ELR (cell line): ENCODE data around the gene PRRX1.
A peak's percentile ranks its signal among the peaks of the same experiment; 100 is the strongest.

Experiments
- DNase-seq: peaks from one replicate; pipeline ENCODE4 v3.0.0-alpha.2; 2015; ENCODE audit warnings: low read depth

The PRRX1 gene

DNA sequence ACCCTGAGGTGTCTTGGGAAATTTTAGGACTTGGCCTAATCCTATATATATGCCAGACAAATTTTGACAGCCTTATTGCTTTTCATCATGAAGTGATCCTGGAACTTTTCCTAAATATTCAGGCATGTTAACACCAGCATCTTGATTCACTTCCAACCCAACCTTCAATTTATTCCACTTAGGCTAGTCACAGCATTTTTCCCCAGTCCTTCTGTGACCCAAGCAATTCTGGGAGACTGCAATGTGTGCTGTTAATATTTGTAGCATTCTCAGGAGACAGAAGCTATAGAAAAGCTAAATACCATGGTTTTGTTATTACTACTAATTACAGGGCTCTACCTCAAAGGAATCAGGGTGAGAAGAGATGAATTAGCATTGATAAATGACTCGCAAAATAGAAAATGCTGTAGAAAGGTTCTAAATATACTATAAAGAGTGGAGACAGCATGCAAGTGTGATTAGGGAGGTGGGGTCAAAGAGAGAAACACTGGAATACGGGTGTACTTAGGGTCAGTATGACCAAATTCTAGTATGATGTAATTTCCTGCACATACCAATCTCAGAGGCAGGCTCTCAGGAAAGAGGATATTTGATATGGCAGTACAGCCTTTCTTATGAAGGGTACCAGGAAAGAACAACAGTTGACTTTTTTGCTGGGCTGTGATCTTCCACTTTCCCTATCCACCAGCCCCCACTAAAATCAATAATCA, 29.1 kb downstream of the PRRX1 start:
- DNase-seq, result peak; percentile 65

DNA sequence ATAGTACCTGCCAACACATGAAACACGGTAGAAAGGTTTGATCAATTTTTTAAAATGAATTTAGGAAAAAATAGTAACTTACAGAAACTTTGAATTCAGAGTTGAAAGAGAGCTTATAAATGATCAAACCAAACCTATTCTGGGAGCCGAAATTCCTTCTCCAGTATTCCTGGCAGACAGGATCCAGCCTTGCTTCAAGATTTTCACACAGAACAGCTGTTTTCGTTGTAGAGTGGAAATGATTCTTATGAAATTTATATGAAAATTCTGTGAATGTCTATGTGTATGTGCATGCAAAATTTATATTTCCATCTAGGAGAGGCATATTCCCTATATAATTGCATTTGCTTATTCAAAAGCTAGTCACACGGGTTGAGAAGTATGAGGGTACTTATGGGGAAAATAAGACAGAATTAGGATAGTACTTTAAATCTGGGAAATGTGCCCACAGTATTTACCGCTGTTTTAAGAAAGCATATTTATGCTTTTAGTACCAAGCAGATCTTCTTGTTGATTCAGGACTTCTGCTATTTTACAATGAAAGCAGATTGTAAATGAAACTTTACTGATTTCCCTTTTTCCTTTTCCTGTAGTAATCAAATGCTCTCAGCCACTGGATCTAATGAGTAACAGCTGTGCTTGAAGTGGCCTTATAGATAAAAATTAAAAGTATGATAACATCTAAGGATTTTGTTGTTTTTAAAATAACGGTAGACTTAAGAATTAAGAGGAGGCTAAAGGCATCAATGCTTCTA, 30.4 kb downstream of the PRRX1 start:
- no peak for DNase-seq

DNA sequence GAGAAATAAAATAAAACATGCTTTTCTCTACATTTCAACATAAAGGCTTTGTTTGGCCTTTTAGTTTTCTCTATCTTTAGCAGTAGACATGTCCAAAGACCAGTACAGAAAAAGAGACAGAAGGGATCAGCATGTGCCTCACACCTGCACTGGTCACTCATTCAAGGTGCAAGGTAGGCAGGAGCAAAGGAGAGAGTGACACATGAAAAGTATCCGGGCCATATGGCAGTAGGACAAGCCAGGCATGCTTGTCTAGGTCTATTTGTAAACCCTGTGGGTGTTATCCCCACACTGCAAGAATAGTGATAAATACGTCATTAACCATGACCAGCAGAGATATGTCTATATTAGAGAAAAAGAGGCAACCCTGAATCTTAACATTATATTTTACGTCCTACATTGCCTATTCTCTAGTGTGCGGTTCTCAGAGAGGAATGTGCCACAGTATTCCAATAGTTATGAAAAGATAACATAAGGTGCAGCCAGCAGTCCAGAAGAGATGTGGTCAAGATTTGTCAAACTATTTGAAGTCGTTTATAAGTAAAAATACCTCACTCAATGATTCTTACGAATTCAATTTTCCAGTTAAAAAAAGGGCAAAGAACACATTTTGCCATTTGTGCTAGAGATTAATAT, 32.1 kb downstream of the PRRX1 start:
- no peak for DNase-seq

DNA sequence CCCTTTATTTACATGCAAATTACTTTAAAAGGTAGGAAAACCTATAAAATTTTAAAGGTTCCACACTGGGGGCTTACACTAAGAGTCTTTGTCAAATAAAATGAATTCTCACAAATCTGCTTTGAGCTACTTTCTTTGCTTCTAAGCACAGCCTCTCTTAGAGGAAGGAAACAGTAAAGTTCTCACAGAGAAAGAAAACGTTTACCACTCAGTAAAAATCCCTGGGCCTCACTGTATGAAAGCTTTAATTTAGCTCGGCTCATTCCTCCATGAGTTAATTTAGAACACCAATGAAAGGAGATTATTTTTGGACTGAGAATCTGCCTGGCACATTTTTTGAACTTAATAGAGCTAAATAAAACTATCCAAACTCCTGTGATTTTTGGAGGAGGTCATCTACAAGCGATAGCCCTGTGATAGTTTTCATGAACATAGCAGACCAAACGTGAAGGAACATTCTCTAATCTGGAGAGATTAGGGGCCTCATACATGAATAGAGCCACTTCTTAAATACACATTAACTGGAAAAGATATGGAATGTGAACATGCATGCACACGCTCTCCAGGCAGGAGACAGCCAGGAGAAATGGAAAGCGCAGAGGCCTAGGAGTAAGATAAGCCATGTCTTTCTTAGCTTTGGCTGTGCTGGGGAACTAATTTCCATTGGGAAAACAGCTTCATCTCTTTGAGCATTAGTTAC, 32.8 kb downstream of the PRRX1 start:
- DNase-seq, result no peak

DNA sequence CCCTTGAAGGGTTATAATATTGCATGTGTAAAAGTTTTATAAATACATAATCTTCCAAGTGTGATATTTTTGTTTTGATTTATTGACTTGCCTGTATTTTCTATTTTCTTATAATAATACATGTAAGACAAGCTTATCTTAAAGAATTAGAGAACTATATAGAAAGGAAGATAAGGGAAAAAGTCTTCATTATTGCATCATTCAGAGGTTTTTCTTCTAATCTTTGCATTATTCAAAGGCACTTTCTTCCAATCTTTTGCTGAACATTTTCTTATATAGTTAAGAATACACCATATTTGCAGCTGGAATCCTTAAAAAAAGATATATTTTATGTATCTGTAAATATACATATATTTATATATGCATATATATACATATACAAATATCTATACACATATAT, 33.4 kb downstream of the PRRX1 start:
- no peak for DNase-seq

DNA sequence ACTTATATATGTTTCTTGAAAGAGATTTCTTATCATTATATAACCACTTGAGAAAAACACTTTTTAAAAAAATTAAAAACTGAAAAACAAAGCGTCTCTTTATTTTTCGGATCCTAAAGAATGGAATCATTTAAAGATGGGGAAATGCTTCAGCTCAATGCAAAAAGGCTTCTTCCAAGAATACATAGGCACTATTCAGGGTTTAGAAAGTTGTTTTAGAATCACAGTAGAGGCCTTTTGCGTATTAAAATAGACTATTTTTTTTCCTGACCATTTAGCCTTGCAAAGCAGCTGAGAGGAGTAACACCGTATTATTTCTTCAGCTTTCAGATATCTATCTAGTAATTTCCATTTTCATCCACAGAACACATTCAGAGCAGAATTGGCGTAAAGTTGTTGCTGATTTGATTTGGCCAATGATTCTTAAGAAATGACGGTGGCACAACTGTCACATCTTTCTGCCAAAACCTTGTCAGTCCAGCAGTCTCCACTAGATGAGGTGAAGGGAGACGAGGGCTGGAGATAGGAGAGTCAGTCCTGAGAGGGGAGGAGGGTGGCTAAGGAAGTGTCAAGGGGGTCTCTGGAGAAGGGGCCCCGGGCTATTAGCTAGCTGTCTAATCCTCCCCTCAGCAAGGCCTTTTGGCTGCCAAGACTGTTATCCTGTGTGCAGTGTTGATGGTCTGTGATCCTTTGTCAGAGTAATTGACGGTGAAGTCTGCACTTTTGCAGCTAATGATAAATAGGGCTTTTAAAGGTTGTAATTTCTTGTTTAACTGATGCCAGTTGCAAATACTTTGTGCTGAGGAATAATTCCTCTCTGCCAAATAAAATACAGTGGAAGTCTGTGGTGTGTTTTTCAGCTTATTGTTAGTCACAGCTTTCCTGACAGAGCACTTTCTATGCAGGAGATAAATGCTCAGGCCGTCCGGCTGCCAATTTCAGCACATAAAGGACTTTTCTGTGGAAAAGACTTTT, 34.7 kb downstream of the PRRX1 start:
- no peak for DNase-seq

DNA sequence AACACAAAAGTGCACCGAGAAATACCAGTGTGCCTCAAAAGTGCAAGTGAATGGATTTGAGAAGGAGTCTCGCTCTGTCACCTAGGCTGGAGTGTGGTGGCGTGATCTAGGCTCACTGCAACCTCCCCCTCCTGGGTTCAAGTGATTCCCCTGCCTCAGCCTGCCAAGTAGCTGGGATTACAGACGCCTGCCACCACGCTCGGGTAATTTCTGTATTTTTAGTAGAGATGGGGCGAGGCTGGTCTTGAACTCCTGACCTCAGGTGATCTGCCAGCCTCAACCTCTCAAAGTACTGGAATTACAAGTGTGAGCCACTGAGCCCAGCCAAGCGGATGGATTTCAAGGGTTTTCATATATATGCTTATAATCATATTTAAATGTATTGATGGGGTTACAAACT, 35.8 kb downstream of the PRRX1 start:
- no peak for DNase-seq

DNA sequence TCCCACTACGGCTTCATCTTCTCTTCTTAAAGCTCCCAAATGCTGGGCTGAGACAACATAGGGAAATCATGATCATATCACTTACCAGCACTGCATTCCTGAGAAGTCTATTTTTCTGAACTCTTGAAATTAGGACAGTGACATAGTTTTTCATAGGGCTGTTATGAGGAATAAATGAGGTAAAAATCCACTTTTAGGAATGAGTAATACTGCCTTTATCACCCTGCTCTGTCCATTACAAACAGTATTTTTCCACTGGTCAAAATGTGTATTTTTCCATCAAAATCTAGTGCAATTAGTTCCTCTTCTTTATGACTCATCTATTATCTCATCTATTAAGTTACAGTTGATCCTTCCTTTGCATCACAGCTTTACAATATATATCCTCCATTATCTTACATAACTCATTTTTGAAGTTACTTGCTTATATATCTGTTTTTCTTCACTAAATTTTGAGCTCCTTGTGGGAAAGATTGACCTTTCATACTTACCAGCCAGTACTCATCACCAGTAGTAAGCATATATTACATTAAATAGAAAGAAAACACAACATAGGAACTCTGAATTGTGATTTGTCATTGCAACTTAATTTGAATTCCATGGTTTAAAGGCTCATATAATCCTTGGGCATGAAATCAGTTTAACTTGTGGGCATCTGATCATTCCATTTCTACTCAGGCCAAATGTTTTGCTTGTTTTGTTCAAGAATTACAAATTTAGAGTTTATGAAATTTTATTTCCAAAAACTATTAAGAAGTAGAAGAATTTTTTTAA, 37.1 kb downstream of the PRRX1 start:
- peak; percentile 10 for DNase-seq

DNA sequence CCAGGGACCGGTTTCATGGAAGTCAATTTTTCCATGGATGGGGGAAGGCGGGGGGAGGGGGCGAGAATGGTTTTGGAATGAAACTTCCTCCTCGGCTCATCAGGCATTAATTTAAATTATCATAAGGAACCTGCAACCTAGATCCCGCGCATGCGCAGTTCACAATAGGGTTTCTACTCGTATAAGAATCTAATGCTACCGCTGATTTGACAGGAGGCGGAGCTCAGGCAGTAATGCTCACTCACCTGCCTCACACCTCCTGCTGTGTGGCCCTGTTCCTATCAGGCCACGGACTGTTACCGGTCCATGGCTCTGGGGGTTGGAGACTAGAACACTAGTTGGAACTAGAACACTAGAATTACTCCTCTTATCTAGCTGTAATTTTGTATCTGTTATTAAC, 38.0 kb downstream of the PRRX1 start:
- no peak for DNase-seq

DNA sequence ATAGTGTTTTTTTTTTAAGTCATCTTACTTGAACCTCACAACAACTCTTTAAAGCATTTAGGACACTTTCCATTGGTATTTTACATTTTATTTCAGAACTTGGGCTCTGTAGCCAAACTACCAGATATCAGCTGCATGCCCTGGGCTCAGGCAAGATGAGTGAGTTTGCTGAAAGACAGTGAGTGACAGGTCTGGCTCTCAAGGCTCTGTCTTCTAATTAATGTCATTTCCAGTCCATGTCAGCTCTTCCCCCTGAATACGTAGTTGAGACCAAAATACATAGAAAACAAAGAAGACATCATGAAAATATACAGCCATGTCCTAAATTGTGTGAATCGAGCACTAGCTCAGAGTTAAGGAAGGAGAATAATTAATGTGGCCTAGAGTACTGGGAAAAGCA, 39.7 kb downstream of the PRRX1 start:
- no peak for DNase-seq

DNA sequence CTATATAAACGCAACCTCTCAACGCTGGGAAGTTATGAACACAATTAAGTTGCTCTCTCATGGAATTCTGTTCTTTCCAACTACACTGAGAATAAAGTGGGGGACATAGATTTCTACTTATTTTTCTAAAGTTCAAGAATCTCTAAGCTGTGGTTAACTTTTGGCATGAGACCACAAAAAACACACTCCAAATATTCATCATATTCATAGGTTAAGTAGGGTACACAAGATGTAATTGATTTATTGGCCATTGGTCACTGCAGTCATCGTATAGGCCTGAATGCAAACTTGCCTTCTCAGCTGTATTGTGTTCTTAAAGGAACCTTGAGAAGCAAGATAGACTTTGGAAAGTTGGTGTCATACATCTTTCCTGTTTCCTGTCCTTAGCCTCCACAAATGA, 40.3 kb downstream of the PRRX1 start:
- no peak for DNase-seq

DNA sequence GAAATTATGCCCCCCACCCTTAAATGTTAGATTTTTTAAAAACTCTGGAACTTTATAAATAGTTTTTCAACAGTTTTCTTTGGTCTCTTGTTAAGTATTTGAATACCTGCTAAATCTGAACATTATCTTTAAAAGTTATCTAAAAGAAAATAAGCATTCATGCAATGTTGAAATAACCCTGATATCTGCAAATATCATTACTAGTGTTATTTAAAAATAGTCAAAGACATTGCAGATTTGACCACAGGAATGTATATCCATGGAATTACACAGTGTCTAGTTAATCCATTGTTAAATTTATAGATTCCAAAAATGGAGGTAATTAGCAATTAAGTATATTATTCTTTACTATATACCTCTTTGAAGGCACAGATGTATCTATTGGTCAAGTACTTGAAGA, 42.0 kb downstream of the PRRX1 start:
- no peak for DNase-seq

DNA sequence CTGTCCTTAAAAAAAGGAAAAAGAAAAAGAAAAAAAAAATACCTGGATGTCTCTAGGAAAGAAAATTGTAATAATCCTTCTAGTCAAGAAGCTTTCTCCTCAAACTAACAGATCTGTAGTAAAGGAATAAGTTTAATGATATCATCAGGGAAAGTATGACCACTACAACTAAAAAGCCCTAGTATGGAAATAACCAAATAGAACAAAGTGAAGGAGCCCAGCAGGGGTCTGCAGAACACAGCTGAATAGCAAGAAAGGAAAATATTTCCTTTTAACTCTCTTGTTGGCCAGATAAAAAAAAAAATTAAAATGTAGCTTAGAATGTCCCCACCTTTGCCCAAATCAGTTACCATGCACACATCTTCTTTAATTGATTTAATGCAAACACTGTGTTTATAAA, 43.2 kb downstream of the PRRX1 start:
- no peak for DNase-seq

DNA sequence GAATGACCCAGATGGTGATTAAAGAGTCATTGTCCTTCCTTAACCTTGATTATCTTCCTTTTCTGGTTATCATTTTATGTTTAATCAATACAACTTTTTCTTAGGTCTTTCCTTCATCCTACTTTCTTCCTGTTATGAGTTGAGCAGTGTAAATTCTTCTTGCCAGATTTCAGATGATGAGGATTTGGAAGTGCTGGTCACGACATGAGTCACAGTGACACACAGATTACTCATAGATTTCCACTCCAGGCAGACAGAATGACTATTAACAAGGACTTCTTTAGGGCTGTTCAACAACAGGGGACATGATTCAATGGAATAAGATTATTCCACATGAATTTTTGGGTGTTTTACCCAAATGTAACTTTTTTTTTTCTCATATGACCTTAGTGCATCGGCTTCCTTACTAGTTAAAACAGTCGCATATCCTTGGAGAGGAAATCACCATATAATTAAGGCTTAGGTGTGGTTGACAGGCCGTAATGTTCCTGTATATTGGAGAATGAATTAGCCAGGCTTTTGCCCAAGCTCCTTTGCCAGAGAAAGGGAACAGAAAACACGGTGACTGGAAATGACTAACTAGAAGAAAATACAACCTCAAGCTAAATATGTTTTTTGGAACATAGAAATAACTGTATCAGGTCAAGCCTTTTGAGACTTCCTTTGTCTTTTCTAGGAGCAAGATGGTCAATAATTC, 44.2 kb downstream of the PRRX1 start:
- DNase-seq, result peak; percentile 96

DNA sequence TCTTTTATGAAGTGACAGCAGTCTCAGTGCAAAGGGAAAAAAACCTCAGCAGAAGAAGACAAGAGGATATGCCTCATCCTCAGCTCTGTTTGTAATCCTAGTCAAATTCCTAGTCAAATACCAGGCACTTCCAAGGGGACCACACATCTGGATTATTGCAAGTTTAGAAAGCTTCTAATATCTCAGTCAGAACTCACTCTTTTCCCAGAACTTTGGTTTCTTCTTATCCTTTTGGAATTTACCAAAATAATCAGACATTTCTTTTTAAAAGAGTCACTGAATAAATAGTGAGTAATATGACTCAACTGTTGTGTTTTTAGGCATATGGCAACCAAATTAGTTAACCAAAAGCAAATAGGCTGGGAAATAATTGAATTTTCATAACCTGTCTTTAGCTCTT, 47.8 kb downstream of the PRRX1 start:
- DNase-seq, result peak; percentile 82

DNA sequence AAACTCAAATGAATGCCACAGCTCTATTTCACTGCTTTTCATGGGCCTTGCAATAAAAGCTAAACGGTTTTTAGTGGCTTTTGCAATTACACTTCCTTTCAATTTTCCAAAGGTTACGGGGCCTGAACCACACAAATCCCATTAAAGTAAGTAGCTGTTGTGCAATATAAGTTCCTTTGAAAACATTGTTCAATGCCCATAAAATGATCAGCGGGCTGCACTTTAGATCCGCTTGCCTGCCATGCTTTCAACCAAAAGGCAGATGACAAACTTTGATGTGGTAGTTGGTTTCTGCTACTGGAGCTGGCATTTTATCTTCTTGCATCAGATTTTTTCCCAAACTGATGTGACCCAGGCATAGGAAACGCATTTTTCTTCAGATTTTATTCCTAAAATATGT, 50.2 kb downstream of the PRRX1 start:
- DNase-seq, result no peak

DNA sequence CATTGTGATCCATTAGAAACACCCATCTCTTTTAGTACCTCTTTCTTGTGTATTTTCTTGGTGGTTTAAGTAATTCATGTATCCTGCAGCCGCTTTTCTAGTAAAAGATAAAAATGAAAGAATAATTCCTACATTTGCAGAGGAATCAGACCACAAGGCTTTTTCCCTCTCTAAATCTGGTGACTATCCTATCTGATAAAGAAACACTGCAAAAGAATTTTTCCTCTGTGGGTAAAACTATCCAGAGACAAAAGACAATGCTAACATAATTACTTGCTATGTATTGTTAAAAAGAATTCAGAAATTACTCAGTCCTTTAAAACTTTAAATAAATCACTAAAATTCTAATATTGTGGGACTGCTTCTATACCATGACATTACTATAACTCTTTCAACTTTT, 51.0 kb downstream of the PRRX1 start:
- no peak for DNase-seq

DNA sequence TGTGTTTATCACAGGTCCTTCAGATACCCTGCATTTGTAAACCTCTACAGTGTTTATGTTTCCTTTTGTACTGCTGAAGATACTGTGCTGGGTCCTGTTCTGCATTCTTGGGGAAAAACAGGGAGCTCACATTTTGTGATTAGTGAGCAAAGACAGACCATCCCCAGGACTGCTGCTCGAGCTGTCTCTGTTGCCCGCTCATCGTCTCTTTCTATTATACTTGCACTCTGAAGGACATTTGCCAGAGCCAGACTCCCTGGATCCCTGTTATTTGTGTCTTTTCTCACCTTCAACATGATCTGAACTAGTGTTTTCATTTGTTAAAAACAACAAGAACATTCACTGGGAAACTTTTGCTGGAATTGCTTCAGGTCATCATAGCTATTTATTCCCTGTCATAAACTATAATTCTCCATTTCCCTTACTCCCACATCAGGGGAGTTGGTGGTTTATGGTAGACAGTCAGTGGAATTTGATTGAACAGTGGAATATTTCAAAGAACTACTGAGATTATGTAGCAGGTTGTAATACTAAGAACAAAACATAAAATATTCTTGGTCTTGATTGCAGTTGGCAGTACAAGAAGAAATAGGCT, 53.0 kb downstream of the PRRX1 start:
- DNase-seq, result no peak

DNA sequence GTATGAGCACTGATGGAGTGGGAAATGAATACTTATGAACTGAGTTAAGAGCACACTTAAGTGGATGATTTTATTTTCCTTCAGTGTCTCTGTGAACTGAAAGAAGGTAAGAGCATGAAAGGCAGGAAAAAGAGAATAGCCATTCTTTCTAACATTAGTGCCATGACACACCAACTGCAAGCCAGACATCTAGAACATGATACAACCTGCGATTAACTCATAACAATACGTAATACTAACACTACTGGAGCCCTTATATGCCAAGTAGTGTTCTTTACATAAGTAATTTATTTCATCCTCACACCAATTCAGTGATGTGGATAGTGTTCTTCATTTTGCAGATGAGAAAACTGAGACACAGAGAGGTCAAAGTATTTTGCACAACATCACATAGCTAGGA, 56.7 kb downstream of the PRRX1 start:
- DNase-seq, result no peak

DNA sequence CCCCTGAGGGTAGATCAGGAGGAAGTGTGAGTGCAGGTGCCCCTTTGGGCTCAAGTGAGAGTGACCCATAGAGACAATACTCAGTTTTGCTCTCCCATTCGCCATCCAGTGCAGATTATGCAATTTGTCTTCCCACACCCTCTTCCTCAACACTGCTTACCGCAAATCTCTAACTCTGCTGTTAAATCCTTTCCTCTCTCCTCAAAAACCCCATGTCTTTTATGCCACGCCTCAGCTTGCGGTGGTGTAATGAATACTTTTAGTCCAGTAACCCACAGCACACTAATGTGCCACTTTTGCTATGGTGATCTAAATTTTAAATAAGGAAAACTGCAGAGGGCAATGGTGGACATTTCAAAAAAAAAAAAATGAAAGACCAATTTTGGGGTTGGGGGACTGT, 57.7 kb downstream of the PRRX1 start:
- DNase-seq, result no peak
